DND-41 (cell line): ENCODE data around the gene MKRN1.
"Not testable (repeated sequence)": the region's sequence is repeated elsewhere in the genome, so short reads cannot be mapped to it uniquely, and the experiment has no call there.

Experiments
- EZH2 ChIP-seq: IDR thresholded peaks from 3 replicates; pipeline ENCODE4 v1.6.1; 2012; ENCODE audit warnings: borderline replicate concordance, low read depth, mild to moderate bottlenecking, moderate library complexity, low read length, inconsistent platforms; ENCODE audit not compliant: severe bottlenecking
- TF ChIP-seq, protein P1 (sequence below): IDR thresholded peaks from 2 replicates; pipeline ENCODE4 v1.5.1; 2012; ENCODE audit warnings: borderline replicate concordance, low read length, moderate library complexity, mild to moderate bottlenecking; ENCODE audit not compliant: poor library complexity, severe bottlenecking; ENCODE audit errors: extremely low read depth

DNA sequence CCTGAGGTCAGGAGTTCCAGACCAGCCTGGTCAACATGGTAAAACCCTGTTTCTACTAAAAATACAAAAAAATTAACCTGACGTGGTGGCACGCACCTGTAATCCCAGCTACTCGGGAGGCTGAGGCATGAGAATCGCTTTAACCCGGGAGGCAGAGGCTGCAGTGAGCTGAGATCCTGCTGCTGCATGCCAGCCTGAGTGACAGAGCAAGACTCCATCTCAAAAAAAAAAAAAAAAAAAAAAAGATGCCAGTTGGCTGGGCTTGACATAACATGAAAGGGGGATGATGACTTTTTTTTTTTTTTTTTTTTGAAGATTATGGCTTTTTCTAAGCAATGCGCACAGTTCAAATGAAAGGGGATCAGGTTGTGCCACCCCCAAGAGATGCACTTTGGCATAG lies 28.3 kb upstream of the MKRN1 start:
- TF ChIP-seq, protein P1, sequence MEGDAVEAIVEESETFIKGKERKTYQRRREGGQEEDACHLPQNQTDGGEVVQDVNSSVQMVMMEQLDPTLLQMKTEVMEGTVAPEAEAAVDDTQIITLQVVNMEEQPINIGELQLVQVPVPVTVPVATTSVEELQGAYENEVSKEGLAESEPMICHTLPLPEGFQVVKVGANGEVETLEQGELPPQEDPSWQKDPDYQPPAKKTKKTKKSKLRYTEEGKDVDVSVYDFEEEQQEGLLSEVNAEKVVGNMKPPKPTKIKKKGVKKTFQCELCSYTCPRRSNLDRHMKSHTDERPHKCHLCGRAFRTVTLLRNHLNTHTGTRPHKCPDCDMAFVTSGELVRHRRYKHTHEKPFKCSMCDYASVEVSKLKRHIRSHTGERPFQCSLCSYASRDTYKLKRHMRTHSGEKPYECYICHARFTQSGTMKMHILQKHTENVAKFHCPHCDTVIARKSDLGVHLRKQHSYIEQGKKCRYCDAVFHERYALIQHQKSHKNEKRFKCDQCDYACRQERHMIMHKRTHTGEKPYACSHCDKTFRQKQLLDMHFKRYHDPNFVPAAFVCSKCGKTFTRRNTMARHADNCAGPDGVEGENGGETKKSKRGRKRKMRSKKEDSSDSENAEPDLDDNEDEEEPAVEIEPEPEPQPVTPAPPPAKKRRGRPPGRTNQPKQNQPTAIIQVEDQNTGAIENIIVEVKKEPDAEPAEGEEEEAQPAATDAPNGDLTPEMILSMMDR: not testable (repeated sequence)
- not testable (repeated sequence) for TF ChIP-seq EZH2
